Esophagus muscularis mucosa (tissue), 4 donors: ENCODE results near the gene GID4.

Experiments
- EP300 ChIP-seq: sonication (generic); formaldehyde crosslinking; IDR thresholded peaks from one replicate; pipeline ENCODE4 v1.6.1; 2017; ENCODE audit warnings: antibody characterized with exemption
- POLR2A ChIP-seq: fragments of 450-650 bp; IDR thresholded peaks from one replicate; pipeline ENCODE4 v1.6.1; 2017; ENCODE audit warnings: antibody characterized with exemption, moderate library complexity, mild to moderate bottlenecking, low read depth
- POLR2AphosphoS5 ChIP-seq, 2 donors: sonication (generic); formaldehyde crosslinking; IDR thresholded peaks; one replicate each; pipeline ENCODE4 v1.6.1; 2017; ENCODE audit warnings: antibody characterized with exemption in 2 of 2
- TF ChIP-seq, protein P1 (sequence below), 3 experiments: fragments of 200-600 bp in 2 of 3; fragments of 450-650 bp in 1 of 3; sonication (generic) in 2 of 3; IDR thresholded peaks; one replicate each; pipeline ENCODE4 v1.5.1; 2017 to 2019; ENCODE audit warnings: antibody characterized with exemption in 3 of 3, mild to moderate bottlenecking in 2 of 3, moderate library complexity in 1 of 3

DNA sequence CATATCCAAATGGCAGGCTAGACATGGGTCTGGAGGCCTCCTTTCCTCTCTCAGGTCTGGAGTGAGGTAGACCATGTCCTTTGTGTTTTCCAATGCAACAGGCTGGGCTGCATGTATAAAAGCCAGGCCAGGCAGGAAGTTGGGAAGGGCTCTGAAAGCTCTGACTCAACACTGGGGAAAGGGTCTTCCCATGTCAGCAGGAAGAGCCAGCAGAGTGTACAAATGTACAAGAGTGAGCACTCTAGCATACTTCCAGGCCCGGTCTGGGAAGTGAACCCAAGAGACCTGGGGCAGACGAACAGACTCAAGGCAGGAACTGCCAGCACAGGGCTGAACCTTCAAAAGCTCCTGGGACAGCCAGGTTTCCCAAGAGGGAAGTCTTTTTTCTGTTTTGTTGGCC lies 7.3 kb upstream of the GID4 start:
- TF ChIP-seq EP300, result no peak
- TF ChIP-seq, protein P1, sequence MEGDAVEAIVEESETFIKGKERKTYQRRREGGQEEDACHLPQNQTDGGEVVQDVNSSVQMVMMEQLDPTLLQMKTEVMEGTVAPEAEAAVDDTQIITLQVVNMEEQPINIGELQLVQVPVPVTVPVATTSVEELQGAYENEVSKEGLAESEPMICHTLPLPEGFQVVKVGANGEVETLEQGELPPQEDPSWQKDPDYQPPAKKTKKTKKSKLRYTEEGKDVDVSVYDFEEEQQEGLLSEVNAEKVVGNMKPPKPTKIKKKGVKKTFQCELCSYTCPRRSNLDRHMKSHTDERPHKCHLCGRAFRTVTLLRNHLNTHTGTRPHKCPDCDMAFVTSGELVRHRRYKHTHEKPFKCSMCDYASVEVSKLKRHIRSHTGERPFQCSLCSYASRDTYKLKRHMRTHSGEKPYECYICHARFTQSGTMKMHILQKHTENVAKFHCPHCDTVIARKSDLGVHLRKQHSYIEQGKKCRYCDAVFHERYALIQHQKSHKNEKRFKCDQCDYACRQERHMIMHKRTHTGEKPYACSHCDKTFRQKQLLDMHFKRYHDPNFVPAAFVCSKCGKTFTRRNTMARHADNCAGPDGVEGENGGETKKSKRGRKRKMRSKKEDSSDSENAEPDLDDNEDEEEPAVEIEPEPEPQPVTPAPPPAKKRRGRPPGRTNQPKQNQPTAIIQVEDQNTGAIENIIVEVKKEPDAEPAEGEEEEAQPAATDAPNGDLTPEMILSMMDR (IDR thresholded peaks at IDR 0.05), result no peak
- no peak for TF ChIP-seq POLR2A
- no peak for TF ChIP-seq POLR2AphosphoS5 (IDR thresholded peaks at IDR 0.05)
